Cardiac fibroblast (primary cell): ENCODE results near the gene SKAP1.

Experiments
- DNase-seq, 2 donors: peaks; one replicate each; pipeline versions ENCODE4 v3.0.0 to v3.0.0-alpha.2; 2010; ENCODE audit warnings: low read depth in 2 of 2
- H3K4me3 ChIP-seq, 2 donors: replicated peaks in 1 of 2; 1 replicate in 1 of 2; 2 replicates in 1 of 2; pipeline ENCODE4 v1.5.1; 2011; ENCODE audit warnings: low read depth in 2 of 2, low read length in 2 of 2, mild to moderate bottlenecking in 2 of 2, moderate library complexity in 1 of 2
- TF ChIP-seq, protein P1 (sequence below): IDR thresholded peaks from one replicate; pipeline ENCODE4 v1.5.1; 2011; ENCODE audit warnings: low read depth, mild to moderate bottlenecking, low read length, inconsistent platforms

Gene SKAP1

DNA sequence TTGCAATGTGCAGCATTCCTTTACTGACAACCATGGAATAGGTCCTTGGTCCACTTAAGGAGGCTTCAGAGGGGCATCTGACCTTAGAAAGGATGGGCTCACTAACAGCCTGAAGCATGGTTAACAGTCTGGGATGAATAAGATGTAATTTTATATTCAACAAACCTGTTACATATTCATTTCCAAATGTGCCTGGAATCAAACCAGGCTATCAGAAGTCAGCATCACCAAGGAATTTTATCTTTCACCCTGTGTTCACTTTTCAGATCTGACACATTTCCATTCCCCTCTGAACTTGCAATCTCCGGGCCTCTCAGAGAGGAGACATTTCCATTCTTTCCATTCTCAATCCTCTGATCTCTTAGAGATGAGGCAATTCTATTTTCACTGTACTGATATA, 260.1 kb downstream of the SKAP1 start:
- TF ChIP-seq, protein P1, sequence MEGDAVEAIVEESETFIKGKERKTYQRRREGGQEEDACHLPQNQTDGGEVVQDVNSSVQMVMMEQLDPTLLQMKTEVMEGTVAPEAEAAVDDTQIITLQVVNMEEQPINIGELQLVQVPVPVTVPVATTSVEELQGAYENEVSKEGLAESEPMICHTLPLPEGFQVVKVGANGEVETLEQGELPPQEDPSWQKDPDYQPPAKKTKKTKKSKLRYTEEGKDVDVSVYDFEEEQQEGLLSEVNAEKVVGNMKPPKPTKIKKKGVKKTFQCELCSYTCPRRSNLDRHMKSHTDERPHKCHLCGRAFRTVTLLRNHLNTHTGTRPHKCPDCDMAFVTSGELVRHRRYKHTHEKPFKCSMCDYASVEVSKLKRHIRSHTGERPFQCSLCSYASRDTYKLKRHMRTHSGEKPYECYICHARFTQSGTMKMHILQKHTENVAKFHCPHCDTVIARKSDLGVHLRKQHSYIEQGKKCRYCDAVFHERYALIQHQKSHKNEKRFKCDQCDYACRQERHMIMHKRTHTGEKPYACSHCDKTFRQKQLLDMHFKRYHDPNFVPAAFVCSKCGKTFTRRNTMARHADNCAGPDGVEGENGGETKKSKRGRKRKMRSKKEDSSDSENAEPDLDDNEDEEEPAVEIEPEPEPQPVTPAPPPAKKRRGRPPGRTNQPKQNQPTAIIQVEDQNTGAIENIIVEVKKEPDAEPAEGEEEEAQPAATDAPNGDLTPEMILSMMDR: no peak
- no peak for DNase-seq
- no peak overlapping the region for H3K4me3 ChIP-seq

- no peak overlapping the region for H3K4me3 ChIP-seq
- TF ChIP-seq, protein P1: peak; percentile 9
- DNase-seq: no peak
These were observed 266.2 kb downstream of the SKAP1 start for GRCh38 chr17:48163809-48164208.

GRCh38 chr17:48162946-48163506, 267.0 kb downstream of the SKAP1 start:
- TF ChIP-seq, protein P1: no peak
- no peak overlapping the region for H3K4me3 ChIP-seq
- peak; percentile 8 to 11 for DNase-seq

GRCh38 chr17:48162306-48162934, 267.6 kb downstream of the SKAP1 start:
- H3K4me3 ChIP-seq: no peak overlapping the region
- TF ChIP-seq, protein P1: no peak
- no peak for DNase-seq

DNA sequence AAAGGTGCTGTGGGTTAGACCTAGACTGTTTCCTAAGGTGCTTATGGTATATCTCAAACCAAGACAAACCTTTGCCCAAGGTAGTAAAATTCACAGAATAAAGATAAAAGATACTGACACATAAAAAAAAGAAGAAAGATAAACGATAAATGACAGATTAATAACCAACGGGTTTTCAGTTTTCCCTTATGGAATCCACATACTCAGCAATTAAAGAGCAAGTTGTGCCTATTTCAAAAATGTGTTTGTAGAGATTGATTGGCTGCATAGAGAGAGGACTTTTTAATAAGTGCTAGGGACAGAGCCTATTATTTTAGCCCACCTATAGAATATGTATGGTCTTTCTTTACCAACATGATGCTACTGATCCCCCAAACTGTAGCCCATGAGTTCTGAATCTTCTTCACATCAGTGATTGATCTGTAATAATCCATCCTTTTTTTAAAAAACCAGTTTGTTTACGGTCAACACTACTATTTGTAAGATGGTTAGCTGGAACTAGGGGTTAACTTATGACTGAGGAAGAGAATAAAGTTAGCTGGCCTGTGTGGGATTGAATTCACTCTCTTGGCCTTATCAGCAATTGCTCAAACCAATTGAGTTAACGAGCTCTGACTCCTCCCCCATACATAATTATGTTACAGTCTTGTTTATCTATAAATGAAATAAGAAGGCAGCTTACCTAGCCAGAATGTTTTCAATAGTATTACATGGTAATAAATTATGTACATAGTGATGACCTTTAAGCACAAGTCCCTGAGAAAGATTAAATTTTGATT, 268.7 kb downstream of the SKAP1 start:
- TF ChIP-seq, protein P1: no peak
- H3K4me3 ChIP-seq: no peak overlapping the region
- no peak for DNase-seq

DNA sequence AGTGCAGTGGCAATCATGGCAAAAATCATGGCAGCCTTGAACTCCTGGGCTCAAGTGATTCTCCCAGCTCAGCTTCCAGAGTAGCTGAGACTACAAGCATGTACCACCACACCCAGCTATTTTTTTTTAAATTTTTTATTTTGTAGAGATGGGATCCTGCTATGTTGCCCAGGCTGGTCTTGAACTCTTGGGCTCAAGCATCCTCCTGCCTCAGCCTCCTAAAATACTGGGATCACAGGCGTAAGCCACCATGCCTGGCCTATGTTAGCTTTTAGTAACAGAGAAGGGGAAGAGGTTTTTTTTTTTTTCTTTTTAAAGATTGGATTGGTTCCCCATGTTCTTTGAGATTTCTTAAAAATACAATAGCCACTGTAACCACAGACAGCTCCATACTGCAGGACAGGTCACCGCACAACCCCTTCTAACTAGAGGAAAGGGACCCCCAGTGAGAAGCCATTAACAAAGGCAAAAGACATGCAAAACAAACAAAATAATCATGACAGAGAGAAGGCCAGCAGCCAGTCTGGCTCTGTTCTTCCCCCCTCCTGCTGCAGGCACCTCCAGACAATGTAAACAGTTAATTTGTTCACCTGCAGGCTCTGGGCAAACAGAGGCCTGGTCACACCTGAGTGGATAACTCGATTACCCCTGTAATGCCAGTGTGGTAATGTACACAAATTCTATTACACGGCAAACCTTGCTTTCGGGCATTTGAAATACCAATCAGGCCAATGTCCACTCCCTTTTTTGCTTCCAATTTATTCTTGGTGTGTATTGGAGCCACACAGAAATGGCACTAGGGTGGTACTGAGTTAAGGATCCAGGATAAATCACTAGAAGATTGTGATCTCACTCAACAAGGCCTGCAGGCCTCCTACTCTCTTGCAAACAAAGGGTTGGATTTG, 269.6 kb downstream of the SKAP1 start:
- no peak overlapping the region for H3K4me3 ChIP-seq
- TF ChIP-seq, protein P1: no peak
- no peak for DNase-seq
